MM.1S (cell line): Measurements from ENCODE around the gene COQ8B.

Source experiments
- EZH2 ChIP-seq: fragments of 300-600 bp; sonication (generic); optimal IDR thresholded peaks from 2 replicates; pipeline ENCODE3; 2017; ENCODE audit warnings: low read depth, mild to moderate bottlenecking, antibody characterized with exemption, low read length, mixed read lengths
- TF ChIP-seq, protein P1 (sequence below): fragments of 300-600 bp; sonication (generic); IDR thresholded peaks from 2 replicates; pipeline ENCODE4 v1.5.1; 2016; ENCODE audit warnings: antibody characterized with exemption, low read length, mixed read lengths

DNA sequence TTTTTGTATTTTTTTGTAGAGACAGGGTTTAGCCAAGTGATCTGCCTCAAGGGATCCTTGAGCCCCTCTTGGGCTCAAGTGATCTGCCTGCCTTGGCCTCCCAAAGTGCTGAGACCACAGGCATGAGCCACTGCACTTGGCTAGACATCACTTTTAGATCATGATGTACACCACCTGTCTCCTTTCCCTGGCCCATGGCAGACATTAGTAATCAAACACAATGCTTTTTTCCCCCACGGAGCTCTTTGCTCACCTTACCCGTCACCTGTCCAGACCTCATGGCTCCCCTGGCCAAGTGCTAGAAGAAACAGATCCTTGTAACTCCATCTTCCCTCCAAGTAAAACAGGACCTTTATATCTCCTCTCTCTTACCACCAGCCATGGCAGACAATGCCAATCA, 44.6 kb downstream of the COQ8B start:
- TF ChIP-seq, protein P1, sequence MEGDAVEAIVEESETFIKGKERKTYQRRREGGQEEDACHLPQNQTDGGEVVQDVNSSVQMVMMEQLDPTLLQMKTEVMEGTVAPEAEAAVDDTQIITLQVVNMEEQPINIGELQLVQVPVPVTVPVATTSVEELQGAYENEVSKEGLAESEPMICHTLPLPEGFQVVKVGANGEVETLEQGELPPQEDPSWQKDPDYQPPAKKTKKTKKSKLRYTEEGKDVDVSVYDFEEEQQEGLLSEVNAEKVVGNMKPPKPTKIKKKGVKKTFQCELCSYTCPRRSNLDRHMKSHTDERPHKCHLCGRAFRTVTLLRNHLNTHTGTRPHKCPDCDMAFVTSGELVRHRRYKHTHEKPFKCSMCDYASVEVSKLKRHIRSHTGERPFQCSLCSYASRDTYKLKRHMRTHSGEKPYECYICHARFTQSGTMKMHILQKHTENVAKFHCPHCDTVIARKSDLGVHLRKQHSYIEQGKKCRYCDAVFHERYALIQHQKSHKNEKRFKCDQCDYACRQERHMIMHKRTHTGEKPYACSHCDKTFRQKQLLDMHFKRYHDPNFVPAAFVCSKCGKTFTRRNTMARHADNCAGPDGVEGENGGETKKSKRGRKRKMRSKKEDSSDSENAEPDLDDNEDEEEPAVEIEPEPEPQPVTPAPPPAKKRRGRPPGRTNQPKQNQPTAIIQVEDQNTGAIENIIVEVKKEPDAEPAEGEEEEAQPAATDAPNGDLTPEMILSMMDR, result no peak
- TF ChIP-seq EZH2, result no peak
